HG02759 (cell line): ENCODE data around the gene CCKAR.
"Not testable (repeated sequence)": the region's sequence is repeated elsewhere in the genome, so short reads cannot be mapped to it uniquely, and the experiment has no call there.

Experiments
- ATAC-seq: cut with Tn5 transposase; IDR thresholded peaks from one replicate; pipeline ENCODE4 v1.9.1; 2021; ENCODE audit warnings: mild to moderate bottlenecking, moderate library complexity; ENCODE audit not compliant: unreplicated experiment

CCKAR gene

DNA sequence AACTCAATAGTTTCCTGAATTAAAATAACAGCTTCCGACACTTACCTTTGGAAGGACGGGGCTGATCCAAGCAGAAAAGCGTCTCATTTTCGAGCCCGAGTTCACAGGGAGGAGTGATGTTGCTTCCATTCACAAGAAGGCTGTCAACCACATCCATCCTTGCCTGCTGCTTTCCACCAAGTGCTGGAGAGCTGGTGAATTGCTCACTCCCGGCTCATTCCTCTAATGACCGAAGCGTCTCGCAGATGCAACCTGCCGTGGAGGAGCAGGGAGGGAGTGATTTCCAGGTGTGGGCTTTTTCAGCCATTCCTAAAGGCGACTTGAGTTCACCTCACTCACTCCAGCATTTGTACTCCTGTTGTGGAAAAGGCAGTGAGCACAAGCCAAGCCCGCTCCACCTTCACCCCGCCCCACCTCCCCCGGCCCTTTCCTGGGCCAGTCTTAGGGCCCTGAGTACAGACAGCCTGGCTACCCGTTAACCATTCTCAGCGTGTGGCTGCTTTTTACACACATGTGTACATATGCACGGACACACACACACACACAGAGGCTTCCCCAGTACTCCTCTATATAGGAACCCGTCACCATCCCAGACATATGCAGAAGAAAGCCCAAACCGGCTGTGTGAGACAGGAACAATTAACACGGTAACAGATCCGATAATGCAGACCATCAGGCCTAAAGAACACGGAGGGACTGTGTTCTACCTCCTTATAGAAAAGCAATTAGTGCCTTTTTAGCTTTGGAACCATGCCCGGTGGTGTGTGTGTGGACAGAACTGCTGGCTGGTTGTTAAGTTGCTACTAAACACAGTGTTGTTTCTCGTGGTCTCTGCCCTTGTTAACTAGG is at the start of gene CCKAR:
CCKAR (minus strand) TSS at position 374 of the 849 bp plus-strand sequence; CDS start at position 157, 217 bp downstream.
- ATAC-seq: no peak

GRCh38 chr4:26533685-26534084 is 43.4 kb upstream of the CCKAR start:
- ATAC-seq: no peak

- no peak for ATAC-seq
Measured at GRCh38 chr4:26531491-26532116, 41.3 kb upstream of the CCKAR start.

DNA sequence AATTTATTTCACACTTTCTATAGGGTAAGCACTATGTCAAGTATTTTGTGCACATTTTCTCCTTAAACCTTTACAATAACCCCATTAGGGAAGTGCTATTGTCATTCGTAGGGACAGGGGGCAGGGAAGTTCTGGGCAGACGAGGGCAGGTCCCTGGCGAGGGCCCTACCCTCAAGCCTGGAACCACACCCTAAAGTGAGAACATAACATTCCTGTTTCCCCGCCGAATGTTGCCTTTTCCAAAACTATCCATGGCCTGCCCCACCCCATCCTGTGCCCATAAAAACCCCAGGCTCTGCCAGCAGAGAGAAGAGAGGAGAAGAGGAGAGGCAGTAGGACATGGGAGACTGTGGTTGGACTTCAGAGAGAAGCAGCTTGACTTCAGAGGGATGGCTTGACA is 39.8 kb upstream of the CCKAR start:
- no peak for ATAC-seq

- no peak for ATAC-seq
Measured at GRCh38 chr4:26529479-26529878, 39.2 kb upstream of the CCKAR start.

DNA sequence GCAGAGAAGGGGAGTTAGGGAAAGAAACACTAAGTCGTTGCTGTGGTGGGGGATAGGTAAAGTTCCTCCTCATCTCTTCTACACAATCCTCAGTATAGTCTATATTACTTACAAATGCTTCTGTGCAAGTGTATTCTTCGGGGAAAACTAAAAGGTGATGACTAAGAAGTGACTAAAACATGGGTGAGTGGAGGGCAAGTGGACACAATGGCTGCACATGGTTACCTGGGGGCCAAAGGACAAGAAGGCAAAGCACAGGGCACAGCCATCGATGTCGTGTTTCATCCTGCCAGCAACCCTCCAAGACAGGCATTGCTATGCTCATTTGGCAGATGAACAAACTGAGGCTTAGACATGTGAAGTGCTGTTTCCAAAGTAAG is 35.5 kb upstream of the CCKAR start:
- ATAC-seq: no peak

- no peak for ATAC-seq
Measured at GRCh38 chr4:26525136-26525770, 35.0 kb upstream of the CCKAR start.

DNA sequence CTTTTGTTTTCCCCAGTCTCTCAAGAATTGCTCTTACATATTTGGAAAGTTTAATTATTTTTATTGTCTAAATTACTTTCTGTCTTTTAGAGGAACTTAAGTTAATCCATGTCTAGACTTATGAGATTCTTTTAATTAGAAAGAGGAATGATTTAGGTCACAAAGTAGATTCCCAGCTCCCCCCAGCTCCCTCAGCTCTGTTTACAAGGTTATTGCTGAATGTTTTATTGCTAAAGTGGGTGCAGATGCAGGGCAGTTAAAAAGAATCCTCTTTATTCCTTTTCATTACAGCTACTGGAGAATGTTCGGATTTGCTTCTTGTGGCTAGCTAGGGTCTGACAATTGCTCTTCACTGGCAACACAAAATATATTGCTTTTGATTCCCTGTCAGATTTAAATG is 33.7 kb upstream of the CCKAR start:
- ATAC-seq: no peak

GRCh38 chr4:26522478-26522877 is 32.2 kb upstream of the CCKAR start:
- ATAC-seq: no peak

GRCh38 chr4:26520728-26521450 is 30.6 kb upstream of the CCKAR start:
- no peak for ATAC-seq

- ATAC-seq: no peak
Measured at GRCh38 chr4:26515936-26516335, 25.7 kb upstream of the CCKAR start.

DNA sequence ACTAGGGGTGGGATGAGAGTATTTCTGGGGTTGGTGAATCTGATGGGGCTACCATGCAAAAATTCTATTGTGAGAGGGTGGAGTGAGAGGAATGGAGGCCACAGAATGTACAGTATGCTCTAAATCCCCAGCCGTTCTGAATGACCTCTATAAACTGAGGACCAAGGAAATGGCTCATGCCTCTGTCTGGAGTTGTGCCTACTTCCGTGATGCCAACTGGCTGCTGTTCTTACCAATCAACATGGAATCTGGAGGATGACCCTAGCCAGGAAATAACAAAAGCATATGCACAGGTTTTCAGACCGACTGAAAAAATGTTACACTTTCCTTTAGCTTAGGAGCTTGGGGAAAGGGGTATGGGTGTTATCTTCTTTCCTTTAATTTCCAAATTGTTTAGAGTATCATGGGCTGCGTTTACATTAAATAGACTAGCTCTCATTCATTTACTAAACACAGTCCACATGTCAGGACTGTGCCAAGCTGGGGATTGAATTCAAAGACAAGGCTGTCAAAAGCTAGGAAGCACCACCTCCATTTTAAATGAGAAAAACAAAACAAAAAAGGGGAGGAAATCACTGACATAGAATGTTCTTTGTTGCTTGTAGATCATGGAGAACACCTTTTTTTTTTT is 20.2 kb upstream of the CCKAR start:
- no peak for ATAC-seq

- no peak for ATAC-seq
Measured at GRCh38 chr4:26509681-26510333, 19.5 kb upstream of the CCKAR start.

DNA sequence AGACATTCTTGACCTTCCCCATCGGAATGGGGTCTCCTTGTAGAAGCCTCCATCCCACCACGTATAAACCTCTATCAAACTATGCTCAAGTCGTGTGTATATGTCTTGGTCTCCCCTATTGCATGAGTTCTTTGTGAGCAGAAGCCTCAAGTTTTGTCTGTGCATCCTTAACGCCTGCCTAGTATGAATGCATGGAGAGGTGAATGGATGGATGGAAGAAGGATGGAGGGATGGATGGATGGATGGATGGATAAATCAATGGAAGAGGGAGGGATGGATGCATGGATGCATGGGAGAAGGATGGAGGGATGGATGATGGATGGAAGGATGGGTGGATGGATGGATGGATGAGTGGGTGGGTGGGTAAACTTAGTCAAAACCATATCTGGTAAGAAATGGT is 17.0 kb upstream of the CCKAR start:
- no peak for ATAC-seq

- ATAC-seq: no peak
Measured at GRCh38 chr4:26503844-26504243, 13.6 kb upstream of the CCKAR start.

- no peak for ATAC-seq
Measured at GRCh38 chr4:26503427-26503826, 13.1 kb upstream of the CCKAR start.

DNA sequence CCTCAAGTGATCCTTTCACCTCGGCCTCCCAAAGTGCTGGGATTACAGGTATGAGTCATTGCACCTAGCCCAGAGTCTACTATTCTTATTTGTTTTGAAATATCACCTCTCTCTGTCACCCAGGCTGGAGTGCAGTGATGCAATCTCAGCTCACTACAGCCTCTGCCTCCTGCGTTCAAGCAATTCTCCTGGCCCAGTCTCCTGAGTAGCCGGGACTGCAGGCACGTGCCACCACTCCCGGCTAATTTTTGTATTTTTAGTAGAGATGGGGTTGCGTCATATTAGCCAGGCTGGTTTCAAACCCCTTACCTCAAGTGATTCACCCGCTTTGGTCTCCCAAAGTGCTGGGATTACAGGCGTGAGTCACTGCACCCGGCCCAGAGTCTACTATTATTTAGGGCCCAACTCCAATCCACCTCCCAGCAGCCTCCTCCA is 10.3 kb upstream of the CCKAR start:
- ATAC-seq: not testable (repeated sequence)

DNA sequence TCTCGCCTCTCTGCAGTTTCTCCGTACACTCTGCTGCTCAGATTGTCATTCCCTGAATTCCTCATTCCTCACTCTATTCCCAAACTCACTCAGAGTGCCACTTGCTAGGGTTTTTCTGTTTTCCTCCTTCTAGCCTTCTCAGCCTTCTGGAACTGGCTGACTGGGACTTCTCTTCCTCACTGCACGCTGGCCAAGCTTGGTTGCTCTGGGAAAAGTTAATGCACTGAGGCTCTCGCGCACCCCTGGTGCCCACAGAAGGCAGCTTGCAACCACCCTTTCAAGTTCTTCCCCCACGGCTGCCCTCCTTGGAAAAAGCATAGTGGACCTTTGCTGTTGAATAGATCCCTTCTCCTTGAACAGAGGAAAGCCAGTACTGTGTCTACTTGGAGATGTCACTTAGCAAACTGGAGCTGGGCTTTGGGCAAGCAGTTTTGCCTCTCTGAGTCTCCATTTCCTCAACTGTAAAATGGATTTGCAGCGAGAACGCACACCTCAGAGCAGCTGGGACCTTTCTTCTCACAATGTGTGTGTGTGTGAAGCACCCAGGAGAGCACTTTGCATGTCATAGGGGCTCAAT is 6.0 kb upstream of the CCKAR start:
- ATAC-seq: no peak

- no peak for ATAC-seq
Measured at GRCh38 chr4:26493461-26493860, 3.2 kb upstream of the CCKAR start.
